OCI-LY1 (cell line): Measurements from ENCODE around the gene P2RY2.
"Not testable (repeated sequence)": the region's sequence is repeated elsewhere in the genome, so short reads cannot be mapped to it uniquely, and the experiment has no call there.

ENCODE experiments used
- H2AFZ ChIP-seq: fragments of 200-600 bp; sonication (generic), shearing (Covaris generic); 2 replicates; pipeline ENCODE4 v1.6.0; 2014; ENCODE audit warnings: antibody characterized with exemption, mild to moderate bottlenecking, low read length
- H3F3A ChIP-seq: fragments of 200-600 bp; sonication (generic), shearing (Covaris generic); 2 replicates; pipeline ENCODE4 v1.6.0; 2014; ENCODE audit warnings: mild to moderate bottlenecking, antibody characterized with exemption, low read length, moderate library complexity; ENCODE audit not compliant: insufficient read depth
- H3K27ac ChIP-seq: fragments of 200-600 bp; sonication (generic); 2 replicates; pipeline ENCODE4 v1.5.1; 2014; ENCODE audit warnings: low read length, mixed run types, mild to moderate bottlenecking, low read depth; ENCODE audit not compliant: poor library complexity, severe bottlenecking
- H3K27me3 ChIP-seq: fragments of 200-600 bp; sonication (generic); 2 replicates; pipeline ENCODE4 v1.6.0; 2014; ENCODE audit warnings: antibody characterized with exemption, mild to moderate bottlenecking, low read length, moderate library complexity; ENCODE audit not compliant: insufficient read depth
- H3K36me3 ChIP-seq: fragments of 200-600 bp; sonication (generic); 2 replicates; pipeline ENCODE4 v1.6.1; 2014; ENCODE audit warnings: mild to moderate bottlenecking, antibody characterized with exemption, low read length, moderate library complexity, mixed read lengths; ENCODE audit not compliant: insufficient read depth
- H3K4me1 ChIP-seq: fragments of 200-600 bp; sonication (generic); 2 replicates; pipeline ENCODE4 v1.5.1; 2014; ENCODE audit warnings: mild to moderate bottlenecking, low read length, moderate library complexity; ENCODE audit not compliant: insufficient read depth, severe bottlenecking
- H3K4me2 ChIP-seq: fragments of 200-600 bp; sonication (generic), shearing (Covaris generic); 2 replicates; pipeline ENCODE4 v1.6.1; 2014; ENCODE audit warnings: low read length
- H3K4me3 ChIP-seq: fragments of 200-600 bp; sonication (generic); 2 replicates; pipeline ENCODE4 v1.5.1; 2014; ENCODE audit warnings: low read length, low read depth, mild to moderate bottlenecking, mixed read lengths; ENCODE audit not compliant: poor library complexity, severe bottlenecking
- H3K79me2 ChIP-seq: fragments of 200-600 bp; shearing (Covaris generic); 2 replicates; pipeline ENCODE4 v1.6.1; 2016; ENCODE audit warnings: mixed run types, low read length, mixed read lengths; ENCODE audit not compliant: insufficient read depth
- H3K9ac ChIP-seq: fragments of 200-600 bp; sonication (generic), shearing (Covaris generic); 2 replicates; pipeline ENCODE4 v1.6.1; 2014; ENCODE audit warnings: mild to moderate bottlenecking, low read length, mixed read lengths
- H3K9me2 ChIP-seq: fragments of 200-600 bp; sonication (generic), shearing (Covaris generic); 2 replicates; pipeline ENCODE4 v1.6.1; 2014; ENCODE audit warnings: low read depth, mild to moderate bottlenecking, low read length, mixed read lengths
- H3K9me3 ChIP-seq: fragments of 200-600 bp; shearing (Covaris generic); 2 replicates; pipeline ENCODE4 v1.6.1; 2014; ENCODE audit warnings: low read length, mixed read lengths
- H4K20me1 ChIP-seq: fragments of 200-600 bp; sonication (generic), shearing (Covaris generic); 2 replicates; pipeline ENCODE4 v1.6.0; 2016; ENCODE audit warnings: mild to moderate bottlenecking, low read length; ENCODE audit not compliant: insufficient read depth
- CTCF ChIP-seq: fragments of 200-600 bp; sonication (generic), shearing (Covaris generic); IDR thresholded peaks from 2 replicates; pipeline ENCODE4 v1.5.1; 2017; ENCODE audit warnings: mild to moderate bottlenecking, antibody characterized with exemption, low read length, moderate library complexity, mixed read lengths
- EZH2 ChIP-seq: fragments of 200-600 bp; sonication (generic), shearing (Covaris generic); IDR thresholded peaks from 2 replicates; pipeline ENCODE4 v1.8.0; 2017; ENCODE audit warnings: borderline replicate concordance, mixed run types, mild to moderate bottlenecking, antibody characterized with exemption, low read length, moderate library complexity, mixed read lengths

Gene P2RY2

GRCh38 chr11:73271936-73272679 lies 54.0 kb downstream of the P2RY2 start, which contains the start of gene P2RY6:
Gene P2RY6, plus strand, starts transcription at chr11:73272338. Its CDS starts 24,181 bp downstream, at chr11:73296519.
- no peaks in the 10 kb centered on the region for H3F3A ChIP-seq
- H3K27ac ChIP-seq: no peak within 1 kb of the TSS
- no peaks in the 10 kb centered on the region for H3K36me3 ChIP-seq
- no peaks in the 10 kb centered on the region for H3K9me2 ChIP-seq
- TF ChIP-seq CTCF (no peak), EZH2 (no peak)
- H3K4me2 ChIP-seq: no peak within 1 kb of the TSS; the same call in 1 of the 2 replicates
- H4K20me1 ChIP-seq: no peaks in the 10 kb centered on the region
- no peaks in the 10 kb centered on the region for H3K4me1 ChIP-seq
- no peak within 1 kb of the TSS for H2AFZ ChIP-seq
- no peak within 1 kb of the TSS for H3K4me3 ChIP-seq
- H3K27me3 ChIP-seq: no peaks in the 10 kb centered on the region; the same call in none of the 2 replicates
- no peak within 1 kb of the TSS for H3K9ac ChIP-seq
- H3K79me2 ChIP-seq: no peaks in the 10 kb centered on the region
- H3K9me3 ChIP-seq: no peaks in the 10 kb centered on the region

GRCh38 chr11:73272680-73273038 lies 54.6 kb downstream of the P2RY2 start:
- Histone ChIP-seq H3K4me3 (no peak overlapping the region), H3F3A (no peaks in the 10 kb centered on the region), H2AFZ (no peak overlapping the region), H3K9me2 (no peaks in the 10 kb centered on the region), H3K9ac (no peak overlapping the region), H3K27me3 (no peaks in the 10 kb centered on the region; the same call in none of the 2 replicates), H3K4me2 (no peak overlapping the region), H3K79me2 (no peaks in the 10 kb centered on the region), H3K27ac (no peak overlapping the region), H3K9me3 (no peaks in the 10 kb centered on the region), H4K20me1 (no peaks in the 10 kb centered on the region), H3K4me1 (no peaks in the 10 kb centered on the region), H3K36me3 (no peaks in the 10 kb centered on the region)
- no peak for TF ChIP-seq CTCF
- no peak for TF ChIP-seq EZH2

GRCh38 chr11:73273222-73273895 lies 55.3 kb downstream of the P2RY2 start:
- Histone ChIP-seq H3K79me2 (no peaks in the 10 kb centered on the region), H3K27ac (no peak overlapping the region), H3K4me1 (no peaks in the 10 kb centered on the region), H3K9me3 (no peaks in the 10 kb centered on the region), H2AFZ (no peak overlapping the region), H3K4me2 (no peak overlapping the region), H3F3A (no peaks in the 10 kb centered on the region), H3K4me3 (no peak overlapping the region), H3K9ac (no peak overlapping the region), H4K20me1 (no peaks in the 10 kb centered on the region), H3K36me3 (no peaks in the 10 kb centered on the region), H3K27me3 (no peaks in the 10 kb centered on the region; the same call in none of the 2 replicates), H3K9me2 (no peaks in the 10 kb centered on the region)
- TF ChIP-seq EZH2 (no peak), CTCF (no peak)

GRCh38 chr11:73274191-73274590 lies 56.1 kb downstream of the P2RY2 start:
- not testable (repeated sequence) for H3F3A ChIP-seq, H3K9ac ChIP-seq, H3K79me2 ChIP-seq, H3K9me3 ChIP-seq, H3K27me3 ChIP-seq, H3K9me2 ChIP-seq, H2AFZ ChIP-seq, H3K27ac ChIP-seq, H3K4me2 ChIP-seq, H4K20me1 ChIP-seq, H3K4me3 ChIP-seq, H3K4me1 ChIP-seq, H3K36me3 ChIP-seq
